ENCODE results near the gene MICAL3. TPM values are rescaled to one million over a fixed set of nuclear protein-coding genes. Genes with fewer than 3 reads are reported as not detected.
A peak's percentile ranks its signal among the peaks of the same experiment; 100 is the strongest.

The MICAL3 gene
- total RNA-seq, 1 donor from 2014 or later = 29.0 TPM

- no peak for DNase-seq (ENCODE audit: low read depth in 2 of 2)
Observed at GRCh38 chr22:17915188-17915587, 109.2 kb downstream of the MICAL3 start.

- no peak for DNase-seq (ENCODE audit: low read depth in 2 of 2)
Observed at GRCh38 chr22:17914474-17914873, 109.9 kb downstream of the MICAL3 start.

GRCh38 chr22:17913801-17914347 is 110.5 kb downstream of the MICAL3 start:
- DNase-seq (ENCODE audit: low read depth in 2 of 2) = no peak

- peak in 1 of 2 donors; percentile 25 for DNase-seq (ENCODE audit: low read depth in 2 of 2)
Observed at GRCh38 chr22:17912945-17913721, 111.2 kb downstream of the MICAL3 start.

- DNase-seq (ENCODE audit: low read depth in 2 of 2) = no peak
Observed at GRCh38 chr22:17911887-17912286, 112.5 kb downstream of the MICAL3 start.

- no peak for DNase-seq (ENCODE audit: low read depth in 2 of 2)
Observed at GRCh38 chr22:17911312-17911705, 113.1 kb downstream of the MICAL3 start.

GRCh38 chr22:17910561-17911311 is 113.6 kb downstream of the MICAL3 start:
- DNase-seq (ENCODE audit: low read depth in 2 of 2) = peak; percentile 91 to 93

GRCh38 chr22:17907748-17908051 is 116.7 kb downstream of the MICAL3 start:
- DNase-seq (ENCODE audit: low read depth in 2 of 2) = no peak

GRCh38 chr22:17906978-17907747 is 117.2 kb downstream of the MICAL3 start:
- no peak for DNase-seq (ENCODE audit: low read depth in 2 of 2)

GRCh38 chr22:17905445-17905844 is 118.9 kb downstream of the MICAL3 start:
- no peak for DNase-seq (ENCODE audit: low read depth in 2 of 2)

GRCh38 chr22:17903564-17904295 is 120.6 kb downstream of the MICAL3 start:
- peak; percentile 41 to 71 for DNase-seq (ENCODE audit: low read depth in 2 of 2)

GRCh38 chr22:17902960-17903359 is 121.4 kb downstream of the MICAL3 start:
- no peak for DNase-seq (ENCODE audit: low read depth in 2 of 2)

GRCh38 chr22:17898375-17898774 is 126.0 kb downstream of the MICAL3 start:
- no peak for DNase-seq (ENCODE audit: low read depth in 2 of 2)

- DNase-seq (ENCODE audit: low read depth in 2 of 2) = no peak
Observed at GRCh38 chr22:17897858-17898257, 126.5 kb downstream of the MICAL3 start.

GRCh38 chr22:17897426-17897825 is 126.9 kb downstream of the MICAL3 start:
- DNase-seq (ENCODE audit: low read depth in 2 of 2) = no peak

- peak; percentile 20 to 39 for DNase-seq (ENCODE audit: low read depth in 2 of 2)
Observed at GRCh38 chr22:17896586-17896985, 127.8 kb downstream of the MICAL3 start.

- DNase-seq (ENCODE audit: low read depth in 2 of 2) = no peak
Observed at GRCh38 chr22:17893900-17894535, 130.3 kb downstream of the MICAL3 start.

GRCh38 chr22:17892376-17892775 is 132.0 kb downstream of the MICAL3 start:
- no peak for DNase-seq (ENCODE audit: low read depth in 2 of 2)

GRCh38 chr22:17891481-17892167 is 132.7 kb downstream of the MICAL3 start:
- peak in 1 of 2 donors; percentile 81 for DNase-seq (ENCODE audit: low read depth in 2 of 2)

- peak; percentile 12 to 91 for DNase-seq (ENCODE audit: low read depth in 2 of 2)
Observed at GRCh38 chr22:17890892-17891291, 133.5 kb downstream of the MICAL3 start.
